HFFc6 (cell line): ENCODE data around the gene DZIP1L. TPM values are rescaled to one million over a fixed set of nuclear protein-coding genes. Genes with fewer than 3 reads are reported as not detected.
"Not testable (repeated sequence)": the region's sequence is repeated elsewhere in the genome, so short reads cannot be mapped to it uniquely, and the experiment has no call there.

ENCODE experiments used
- DNase-seq: peaks from one replicate; pipeline ENCODE4 v3.0.0-alpha.2; 2018
- H3K27ac Mint-ChIP-seq: 2 replicates; pipeline ENCODE4 v1.8.0; 2020; ENCODE audit warnings: mild to moderate bottlenecking, mixed read lengths
- H3K27me3 Mint-ChIP-seq: 2 replicates; pipeline ENCODE4 v1.8.0; 2021; ENCODE audit warnings: mild to moderate bottlenecking, moderate library complexity, mixed read lengths; ENCODE audit not compliant: insufficient read depth
- H3K36me3 Mint-ChIP-seq: 2 replicates; pipeline ENCODE4 v1.8.0; 2021; ENCODE audit warnings: low read depth, mixed read lengths
- H3K4me1 Mint-ChIP-seq: 2 replicates; pipeline ENCODE4 v1.8.0; 2020; ENCODE audit warnings: low read depth, mixed read lengths
- H3K4me3 Mint-ChIP-seq: 2 replicates; pipeline ENCODE4 v1.8.0; 2020; ENCODE audit warnings: mild to moderate bottlenecking, moderate library complexity, mixed read lengths
- H3K9me3 Mint-ChIP-seq: 2 replicates; pipeline ENCODE4 v1.8.0; 2020; ENCODE audit warnings: mild to moderate bottlenecking, mixed read lengths
- total RNA-seq, 6 experiments: library from RNA; stranded (reverse); fragmentation: NEBNext Ultra II Directional; extraction: Animal tissue kit (Norgen Biotek cat#: 25700); gene quantifications; 2 replicates in 1 of 6; 3 replicates in 5 of 6; pipeline ENCODE4 v1.2.3, GENCODE V29; 2021
- TF ChIP-seq, protein P1 (sequence below): fragments of 200-600 bp; sonication (generic); IDR thresholded peaks from 2 replicates; pipeline ENCODE4 v1.5.0; 2021; ENCODE audit warnings: antibody characterized with exemption, mild to moderate bottlenecking

DZIP1L gene
- total RNA-seq, 6 experiments from 2014 or later, result 6.1 to 10.8 (median 8.8) TPM

DNA sequence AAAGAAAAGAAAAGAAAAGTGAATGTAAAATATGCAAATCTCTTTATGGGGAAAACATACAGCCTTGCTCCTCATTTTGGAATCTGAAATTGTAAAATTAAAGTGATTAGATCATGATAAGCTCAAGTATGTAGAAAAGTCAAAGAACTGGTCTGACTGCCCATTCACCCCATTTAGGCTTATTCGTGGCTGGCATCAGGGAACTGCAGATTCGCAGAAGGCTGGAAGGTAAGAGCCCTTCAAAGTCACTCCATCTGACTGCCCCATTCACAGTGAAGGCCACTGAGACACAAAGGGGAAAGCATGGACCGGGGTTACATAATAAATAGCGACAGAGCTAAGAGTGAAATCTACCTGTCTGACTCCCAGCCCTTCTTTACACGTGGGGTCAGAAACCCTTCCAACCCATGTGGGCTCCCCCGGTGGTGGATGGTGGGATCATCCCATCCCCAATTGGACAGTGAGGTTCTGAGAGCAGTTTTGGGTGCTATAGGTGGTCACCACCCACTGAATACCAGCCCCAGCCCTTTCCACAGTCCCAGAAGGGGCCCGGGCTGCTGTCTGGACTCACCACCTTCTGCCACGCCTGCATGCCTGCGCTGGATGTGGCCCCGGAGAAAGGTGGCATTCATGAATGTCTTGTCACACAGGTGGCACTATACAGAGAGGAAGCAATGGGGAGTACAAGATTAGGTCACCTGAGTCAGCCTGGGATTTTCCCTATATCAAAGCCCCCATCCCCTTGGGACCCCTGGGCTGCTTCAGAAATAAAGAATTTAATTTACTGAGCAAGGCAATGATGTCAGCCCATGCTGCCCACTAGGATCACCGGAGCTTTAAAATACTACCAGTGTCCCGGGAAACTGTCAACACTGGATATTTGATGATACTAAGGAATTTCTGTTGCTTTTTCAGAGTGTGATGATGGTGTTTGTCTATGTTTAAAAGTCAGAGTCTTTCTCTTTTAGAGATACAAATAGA lies 17.9 kb downstream of the DZIP1L start:
- no peaks in the 10 kb centered on the region for H3K9me3 Mint-ChIP-seq
- no peak overlapping the region for H3K27ac Mint-ChIP-seq
- H3K27me3 Mint-ChIP-seq, result no peaks in the 10 kb centered on the region
- no peak for DNase-seq
- peaks cover 31% of the 10 kb centered on the region for H3K36me3 Mint-ChIP-seq
- H3K4me3 Mint-ChIP-seq, result no peak overlapping the region
- peaks cover 6% of the 10 kb centered on the region for H3K4me1 Mint-ChIP-seq
- TF ChIP-seq, protein P1, sequence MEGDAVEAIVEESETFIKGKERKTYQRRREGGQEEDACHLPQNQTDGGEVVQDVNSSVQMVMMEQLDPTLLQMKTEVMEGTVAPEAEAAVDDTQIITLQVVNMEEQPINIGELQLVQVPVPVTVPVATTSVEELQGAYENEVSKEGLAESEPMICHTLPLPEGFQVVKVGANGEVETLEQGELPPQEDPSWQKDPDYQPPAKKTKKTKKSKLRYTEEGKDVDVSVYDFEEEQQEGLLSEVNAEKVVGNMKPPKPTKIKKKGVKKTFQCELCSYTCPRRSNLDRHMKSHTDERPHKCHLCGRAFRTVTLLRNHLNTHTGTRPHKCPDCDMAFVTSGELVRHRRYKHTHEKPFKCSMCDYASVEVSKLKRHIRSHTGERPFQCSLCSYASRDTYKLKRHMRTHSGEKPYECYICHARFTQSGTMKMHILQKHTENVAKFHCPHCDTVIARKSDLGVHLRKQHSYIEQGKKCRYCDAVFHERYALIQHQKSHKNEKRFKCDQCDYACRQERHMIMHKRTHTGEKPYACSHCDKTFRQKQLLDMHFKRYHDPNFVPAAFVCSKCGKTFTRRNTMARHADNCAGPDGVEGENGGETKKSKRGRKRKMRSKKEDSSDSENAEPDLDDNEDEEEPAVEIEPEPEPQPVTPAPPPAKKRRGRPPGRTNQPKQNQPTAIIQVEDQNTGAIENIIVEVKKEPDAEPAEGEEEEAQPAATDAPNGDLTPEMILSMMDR, result peak; percentile 68

DNA sequence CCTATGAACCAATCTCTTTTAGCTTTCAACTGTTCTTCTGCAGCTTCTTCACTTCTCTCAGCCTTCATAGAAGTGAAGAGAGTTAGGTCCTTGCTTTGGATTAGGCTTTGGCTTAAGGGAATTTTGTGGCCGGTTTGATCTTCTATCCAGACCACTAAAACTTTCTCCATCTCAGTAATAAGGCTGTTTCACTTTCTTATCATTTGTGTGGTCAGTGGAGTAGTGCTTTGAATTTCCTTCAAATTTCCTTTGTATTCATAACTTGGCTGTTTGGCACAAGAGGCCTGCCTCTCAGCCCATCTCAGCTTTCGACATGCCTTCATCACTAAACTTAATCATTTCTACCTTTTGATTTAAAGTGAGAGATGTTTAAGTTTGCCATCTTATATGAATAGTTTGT lies 21.7 kb downstream of the DZIP1L start:
- no peaks in the 10 kb centered on the region for H3K9me3 Mint-ChIP-seq
- H3K36me3 Mint-ChIP-seq, result peaks cover 39% of the 10 kb centered on the region
- peaks cover 34% of the 10 kb centered on the region for H3K4me1 Mint-ChIP-seq
- H3K27ac Mint-ChIP-seq, result no peak overlapping the region
- no peak overlapping the region for H3K4me3 Mint-ChIP-seq
- no peaks in the 10 kb centered on the region for H3K27me3 Mint-ChIP-seq
- TF ChIP-seq, protein P1, result no peak
- no peak for DNase-seq

DNA sequence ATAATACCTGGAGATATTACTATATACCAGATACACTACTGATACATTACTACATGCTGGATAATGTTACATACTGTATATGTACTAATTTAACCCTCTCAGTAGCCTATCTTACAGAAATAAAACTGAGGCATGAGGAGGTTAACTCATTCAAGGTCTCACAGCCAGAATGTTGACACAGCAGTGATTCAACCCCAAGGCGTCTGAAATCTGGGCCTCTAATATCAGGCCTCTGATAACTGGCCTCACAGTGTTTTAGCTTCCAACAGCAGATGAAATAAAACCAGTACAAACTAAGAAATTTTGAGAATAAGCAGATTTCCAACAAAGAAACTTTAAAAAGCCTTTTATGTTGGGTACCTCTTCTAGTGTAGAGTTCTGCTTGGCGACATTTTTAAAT lies 23.4 kb downstream of the DZIP1L start:
- H3K27ac Mint-ChIP-seq, result peak overlapping the region; percentile 79
- peak; percentile 22 for DNase-seq
- H3K4me3 Mint-ChIP-seq, result 0 out of 2 replicates have a peak overlapping the region, but pooled peaks have one; percentile 20

DNA sequence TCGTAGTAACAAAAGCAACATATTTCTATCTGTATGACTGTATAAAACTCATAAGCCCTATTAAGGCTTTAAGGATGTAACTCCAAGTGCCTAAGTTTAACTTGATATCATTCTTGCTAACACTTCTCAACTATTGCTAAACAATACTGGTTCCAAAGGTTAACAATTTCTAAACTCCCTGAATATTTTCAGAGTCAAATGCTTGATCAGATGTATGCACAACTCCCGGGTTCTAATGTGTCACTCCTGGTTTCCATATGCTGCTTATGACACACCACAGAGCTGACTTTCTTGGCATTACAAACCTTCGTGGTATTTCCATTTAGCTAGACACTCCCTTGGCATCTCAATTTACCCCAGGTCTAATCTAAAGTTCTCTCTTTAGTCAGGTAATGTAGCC lies 26.3 kb downstream of the DZIP1L start:
- TF ChIP-seq, protein P1, result no peak
- Mint-ChIP-seq H3K4me3 (no peak overlapping the region), H3K4me1 (peaks cover 44% of the 10 kb centered on the region), H3K36me3 (peaks cover 59% of the 10 kb centered on the region), H3K9me3 (no peaks in the 10 kb centered on the region), H3K27ac (peak overlapping the region; percentile 72), H3K27me3 (peaks cover 2% of the 10 kb centered on the region; the same call in 1 of the 2 replicates)
- DNase-seq, result peak; percentile 60

More for the DNA sequence above, 23.4 kb downstream of the DZIP1L start:
- Mint-ChIP-seq H3K4me1 (peaks cover 40% of the 10 kb centered on the region), H3K36me3 (peaks cover 56% of the 10 kb centered on the region), H3K27me3 (no peaks in the 10 kb centered on the region), H3K9me3 (no peaks in the 10 kb centered on the region)
- TF ChIP-seq, protein P1, result no peak

DNA sequence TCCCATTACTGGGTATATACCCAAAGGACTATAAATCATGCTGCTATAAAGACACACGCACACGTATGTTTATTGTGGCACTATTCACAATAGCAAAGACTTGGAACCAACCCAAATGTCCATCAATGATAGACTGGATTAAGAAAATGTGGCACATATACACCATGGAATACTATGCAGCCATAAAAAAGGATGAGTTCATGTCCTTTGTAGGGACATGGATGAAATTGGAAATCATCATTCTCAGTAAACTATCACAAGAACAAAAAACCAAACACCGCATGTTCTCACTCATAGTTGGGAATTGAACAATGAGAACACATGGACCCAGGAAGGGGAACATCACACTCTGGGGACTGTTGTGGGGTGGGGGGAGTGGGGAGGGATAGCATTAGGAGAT lies 29.7 kb downstream of the DZIP1L start:
- H3K9me3 Mint-ChIP-seq, DNase-seq, H3K27ac Mint-ChIP-seq, H3K27me3 Mint-ChIP-seq, H3K4me3 Mint-ChIP-seq: not testable (repeated sequence)
- Mint-ChIP-seq H3K36me3 (peaks cover 48% of the 10 kb centered on the region), H3K4me1 (peaks cover 62% of the 10 kb centered on the region)

DNA sequence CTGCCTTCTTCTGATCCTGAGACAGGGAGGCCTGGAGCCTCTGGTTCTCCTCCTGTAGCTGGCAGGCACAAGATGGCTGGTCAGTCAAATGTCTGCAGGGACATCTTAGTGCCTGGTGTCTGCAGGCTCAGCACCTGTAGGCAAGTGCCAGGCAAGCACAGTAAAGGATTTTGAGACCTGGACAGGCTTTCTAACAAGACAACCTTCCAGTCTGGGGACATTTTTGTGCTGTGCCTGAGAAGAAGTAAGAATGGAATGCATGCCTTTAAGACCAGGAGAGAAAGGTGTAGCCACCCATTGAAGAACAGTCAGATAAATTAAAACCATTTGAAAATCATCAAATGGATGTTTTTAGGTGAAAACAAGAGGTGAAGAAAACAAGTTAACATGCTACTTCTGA lies 31.2 kb downstream of the DZIP1L start:
- H3K4me3 Mint-ChIP-seq, result no peak overlapping the region
- no peak for DNase-seq
- peaks cover 2% of the 10 kb centered on the region; the same call in 1 of the 2 replicates for H3K27me3 Mint-ChIP-seq
- H3K4me1 Mint-ChIP-seq, result peaks cover 64% of the 10 kb centered on the region
- H3K36me3 Mint-ChIP-seq, result peaks cover 55% of the 10 kb centered on the region
- no peaks in the 10 kb centered on the region for H3K9me3 Mint-ChIP-seq
- TF ChIP-seq, protein P1, result no peak
- H3K27ac Mint-ChIP-seq, result no peak overlapping the region
